GM12874 (cell line): ENCODE data around the gene BICC1.

Source experiments
- TF ChIP-seq, protein P1 (sequence below): IDR thresholded peaks from 2 replicates; pipeline ENCODE4 v1.5.1; 2011; ENCODE audit warnings: low read depth, mild to moderate bottlenecking, control low read depth, low read length, moderate library complexity; ENCODE audit not compliant: insufficient read depth

Gene BICC1

DNA sequence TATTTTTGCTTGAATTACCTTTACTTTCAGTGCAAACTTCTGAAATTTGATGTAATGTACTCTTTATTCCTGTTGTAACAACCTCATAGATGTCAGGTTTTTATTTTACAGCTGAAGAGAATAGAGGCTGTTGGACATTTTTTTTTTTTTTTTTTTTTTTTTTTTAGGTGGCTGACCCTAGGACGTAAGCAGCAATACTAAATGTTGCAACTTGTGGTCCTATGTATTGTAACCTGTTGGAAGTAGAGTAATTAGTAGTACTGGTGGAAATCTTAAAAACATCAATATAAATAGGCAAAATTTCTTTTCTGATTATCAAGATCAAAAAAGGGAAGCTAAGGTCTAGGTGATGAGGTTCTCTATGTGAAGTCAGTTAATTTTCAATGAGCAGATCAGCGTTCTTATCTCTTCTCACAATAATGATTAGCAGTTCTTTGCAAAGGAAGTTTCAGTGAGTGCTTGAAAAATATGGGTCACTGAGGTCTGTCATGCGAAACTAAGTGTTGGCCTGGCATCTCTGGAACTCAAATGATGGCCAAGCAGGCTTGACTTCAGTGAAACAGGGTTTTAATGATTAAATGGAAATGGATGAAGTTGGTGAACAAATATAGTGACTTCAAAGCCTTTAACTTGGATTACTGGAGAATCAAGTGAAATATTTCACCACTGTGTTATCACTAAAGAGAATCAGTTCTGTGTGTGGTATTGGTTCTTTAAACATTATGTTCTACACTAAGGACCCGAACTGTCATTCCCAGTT is 42.7 kb downstream of the BICC1 start:
- TF ChIP-seq, protein P1, sequence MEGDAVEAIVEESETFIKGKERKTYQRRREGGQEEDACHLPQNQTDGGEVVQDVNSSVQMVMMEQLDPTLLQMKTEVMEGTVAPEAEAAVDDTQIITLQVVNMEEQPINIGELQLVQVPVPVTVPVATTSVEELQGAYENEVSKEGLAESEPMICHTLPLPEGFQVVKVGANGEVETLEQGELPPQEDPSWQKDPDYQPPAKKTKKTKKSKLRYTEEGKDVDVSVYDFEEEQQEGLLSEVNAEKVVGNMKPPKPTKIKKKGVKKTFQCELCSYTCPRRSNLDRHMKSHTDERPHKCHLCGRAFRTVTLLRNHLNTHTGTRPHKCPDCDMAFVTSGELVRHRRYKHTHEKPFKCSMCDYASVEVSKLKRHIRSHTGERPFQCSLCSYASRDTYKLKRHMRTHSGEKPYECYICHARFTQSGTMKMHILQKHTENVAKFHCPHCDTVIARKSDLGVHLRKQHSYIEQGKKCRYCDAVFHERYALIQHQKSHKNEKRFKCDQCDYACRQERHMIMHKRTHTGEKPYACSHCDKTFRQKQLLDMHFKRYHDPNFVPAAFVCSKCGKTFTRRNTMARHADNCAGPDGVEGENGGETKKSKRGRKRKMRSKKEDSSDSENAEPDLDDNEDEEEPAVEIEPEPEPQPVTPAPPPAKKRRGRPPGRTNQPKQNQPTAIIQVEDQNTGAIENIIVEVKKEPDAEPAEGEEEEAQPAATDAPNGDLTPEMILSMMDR, result no peak

DNA sequence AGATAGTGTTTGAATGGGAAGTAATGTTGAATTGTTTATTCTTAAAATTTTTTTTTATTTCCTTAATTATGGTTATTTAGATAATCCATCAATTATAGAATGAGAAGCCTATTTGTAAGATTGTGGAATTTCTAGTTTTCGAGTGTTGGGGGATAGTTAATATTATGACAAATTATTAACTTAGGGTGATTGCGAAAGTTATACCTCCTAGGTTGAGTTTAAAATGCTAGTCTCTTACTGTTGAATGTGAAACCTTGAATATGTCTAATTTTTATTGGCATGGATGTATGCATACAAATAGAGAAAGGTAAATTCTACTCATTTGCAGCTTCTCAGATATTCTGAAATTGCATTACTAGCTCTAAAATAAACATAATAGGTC is 43.2 kb downstream of the BICC1 start:
- TF ChIP-seq, protein P1, result no peak

DNA sequence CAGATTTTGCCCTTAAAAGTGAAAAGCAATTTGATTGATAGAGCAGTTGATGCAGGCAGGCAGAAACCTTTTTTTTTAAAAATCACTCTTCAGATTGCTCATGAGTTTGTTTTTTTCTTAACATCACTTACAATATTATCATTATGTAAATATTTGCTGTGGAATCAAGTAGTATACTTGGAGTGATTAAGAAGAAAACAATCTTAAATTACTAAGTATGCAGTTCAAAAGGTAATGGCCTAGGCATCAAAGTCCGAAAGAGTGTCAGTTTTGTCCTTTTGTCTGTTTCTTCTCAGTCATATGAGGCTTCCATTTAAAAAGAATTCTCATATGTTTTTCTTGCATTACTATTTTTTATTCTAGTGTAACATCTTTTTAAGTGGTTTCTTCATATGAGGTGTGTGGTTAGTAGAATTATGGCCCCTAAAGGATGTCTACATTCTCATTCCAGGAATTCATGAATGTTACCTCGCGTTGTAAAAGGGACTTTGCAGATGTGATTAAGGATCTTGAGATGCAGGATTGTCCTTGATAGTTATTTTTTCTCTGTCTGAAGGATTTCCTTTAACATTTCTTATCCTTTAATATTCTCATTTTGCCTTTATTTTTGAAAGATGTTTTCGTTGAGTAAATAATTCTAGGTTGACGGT is 44.0 kb downstream of the BICC1 start:
- TF ChIP-seq, protein P1, result no peak

DNA sequence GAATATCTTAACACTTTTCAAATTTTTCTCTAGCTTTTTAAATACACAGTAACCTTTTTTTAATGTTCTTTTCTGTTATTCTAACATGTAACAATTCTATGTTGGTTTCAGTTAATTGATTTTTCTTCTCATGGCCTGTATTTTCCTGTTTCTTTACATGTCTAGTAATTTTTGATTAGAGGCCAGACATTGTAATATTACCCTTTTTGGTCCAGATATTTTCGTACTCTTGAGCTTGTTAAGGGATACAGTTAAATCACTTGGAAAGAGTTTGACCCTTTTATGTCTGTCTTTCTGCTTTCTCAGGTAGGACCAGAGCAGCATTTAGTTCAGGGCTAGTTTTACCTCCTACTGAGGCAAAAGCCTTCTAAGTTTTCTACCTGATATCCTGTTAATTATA is 45.0 kb downstream of the BICC1 start:
- TF ChIP-seq, protein P1, result no peak

DNA sequence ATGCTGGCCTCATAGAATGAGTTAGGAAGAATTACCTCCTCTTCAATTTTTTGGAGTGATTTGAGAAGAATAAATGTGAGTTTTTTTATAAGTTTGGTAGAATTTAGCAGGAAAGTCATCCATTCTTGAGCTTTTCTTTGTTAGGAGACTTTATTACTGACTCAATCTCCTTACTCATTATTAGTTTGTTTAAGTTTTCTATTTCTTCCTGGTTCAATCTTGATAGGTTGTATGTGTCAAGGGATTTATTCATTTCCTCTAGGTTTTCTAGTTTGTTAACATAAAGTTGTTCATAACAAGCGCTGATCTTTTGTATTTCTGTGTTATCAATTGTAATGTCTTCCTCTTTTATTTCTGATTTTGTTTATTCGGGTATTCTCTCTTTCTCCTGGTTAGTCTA is 47.4 kb downstream of the BICC1 start:
- TF ChIP-seq, protein P1, result no peak

DNA sequence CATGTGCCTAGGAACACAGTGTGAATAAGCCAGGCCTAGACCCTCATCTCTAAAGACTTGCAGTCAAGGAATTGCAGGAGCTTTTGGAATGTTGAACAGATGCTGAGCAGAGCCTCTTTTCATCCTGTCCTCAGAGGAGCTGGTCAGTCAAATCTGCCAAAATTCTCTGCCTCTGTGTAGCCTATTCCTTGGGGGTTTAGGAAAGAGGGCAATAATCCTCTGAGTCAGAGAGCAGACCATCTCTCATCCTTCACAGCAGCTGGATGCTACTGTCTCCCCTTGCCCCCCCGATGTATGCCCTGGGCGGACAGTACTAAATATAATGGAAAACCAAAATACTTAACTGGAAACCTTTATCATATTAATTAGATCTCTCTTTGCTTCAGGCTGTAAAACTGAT is 52.6 kb downstream of the BICC1 start:
- TF ChIP-seq, protein P1, result no peak

DNA sequence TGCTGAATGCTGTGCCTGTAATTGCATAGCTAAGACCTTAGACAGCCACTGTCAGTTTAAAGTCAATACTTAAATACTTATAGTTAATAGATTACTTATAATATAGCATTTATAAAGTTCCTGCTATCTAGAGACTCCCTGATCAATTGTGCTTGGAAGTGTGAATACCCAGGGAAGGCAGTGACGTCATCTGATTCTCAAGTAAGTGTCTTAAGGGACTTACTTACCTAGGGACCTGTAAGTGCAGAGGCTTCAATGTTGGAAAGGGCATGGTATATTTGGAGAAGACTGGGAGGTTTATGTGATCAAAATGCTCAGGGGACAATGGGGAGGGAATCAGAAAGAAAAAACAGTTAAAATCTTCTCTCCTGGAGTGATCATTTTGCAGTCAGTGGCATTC is 55.0 kb downstream of the BICC1 start:
- TF ChIP-seq, protein P1, result no peak
